COLO668 (cell line): ENCODE results near the gene TRNP1.

Experiments used
- DNase-seq: peaks from one replicate; lab custom pipeline; 2025; ENCODE audit not compliant: unreplicated experiment; lab: John Stamatoyannopoulos, UW

TRNP1 gene

DNA sequence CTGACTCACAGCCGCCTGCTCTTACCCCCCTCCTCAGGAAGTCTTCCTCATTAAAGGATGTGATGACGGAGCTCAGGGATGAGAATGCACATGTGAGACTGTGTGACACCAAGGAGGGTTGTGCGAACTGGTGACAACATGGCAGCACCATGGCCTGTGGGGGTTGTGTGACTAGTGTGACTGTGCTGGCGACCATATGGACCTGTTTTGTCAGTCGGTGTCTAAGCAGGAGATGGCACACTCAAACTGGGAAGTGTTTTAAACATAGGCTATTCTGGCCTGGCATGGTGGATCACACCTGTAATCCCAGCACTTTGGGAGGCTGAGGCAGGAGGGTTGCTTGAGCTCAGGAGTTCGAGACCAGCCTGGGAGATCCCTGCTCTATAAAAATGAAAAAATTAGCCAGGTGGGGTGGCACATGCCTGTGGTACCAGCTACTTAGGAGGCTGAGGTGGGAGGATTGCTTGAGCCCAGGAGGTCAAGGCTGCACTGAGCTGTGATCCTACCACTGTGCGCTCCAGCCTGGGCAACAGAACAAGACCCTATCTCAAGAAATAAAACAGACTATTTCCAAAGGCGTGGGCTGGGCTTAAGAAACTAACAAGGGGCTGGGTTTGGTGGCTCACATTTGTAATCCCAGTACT lies 7.4 kb downstream of the TRNP1 start:
- no peak for DNase-seq

DNA sequence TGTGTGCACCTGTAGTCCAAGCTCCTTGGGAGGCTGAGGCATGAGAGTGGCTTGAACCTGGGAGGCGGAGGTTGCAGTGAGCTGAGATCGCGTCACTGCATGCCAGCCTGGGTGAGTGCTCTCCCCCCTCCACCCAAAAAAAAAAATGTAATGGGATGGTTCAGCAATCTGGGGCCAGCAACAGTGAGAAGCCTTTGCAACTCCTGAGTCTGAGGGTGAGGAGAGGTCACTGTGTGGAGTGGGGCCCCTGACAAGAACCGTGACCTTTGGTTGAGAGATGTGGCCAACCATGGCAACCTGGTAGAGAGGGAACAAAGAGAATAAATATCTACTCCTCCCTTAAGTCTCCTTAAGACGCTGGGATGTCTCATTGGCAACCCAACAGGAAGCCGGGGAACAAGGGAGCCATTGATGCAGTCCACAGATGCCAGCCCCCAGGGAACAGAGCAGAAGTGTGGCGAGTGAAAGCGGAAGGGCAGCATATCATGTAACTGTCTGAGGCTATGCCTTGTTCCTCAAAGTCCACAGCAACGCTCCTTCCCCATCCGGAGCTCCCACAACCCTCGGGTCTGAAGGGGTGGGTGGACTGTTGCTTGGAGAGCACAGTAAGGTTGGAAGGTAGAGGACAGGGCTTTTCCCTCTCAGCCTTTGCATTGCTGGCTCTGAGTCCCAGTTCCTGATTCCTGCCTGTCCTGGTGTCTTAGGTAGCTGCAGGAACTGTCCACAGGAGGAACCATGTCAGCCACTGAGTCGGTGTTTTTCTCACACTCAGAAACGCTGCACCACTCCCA lies 8.3 kb downstream of the TRNP1 start:
- no peak for DNase-seq

DNA sequence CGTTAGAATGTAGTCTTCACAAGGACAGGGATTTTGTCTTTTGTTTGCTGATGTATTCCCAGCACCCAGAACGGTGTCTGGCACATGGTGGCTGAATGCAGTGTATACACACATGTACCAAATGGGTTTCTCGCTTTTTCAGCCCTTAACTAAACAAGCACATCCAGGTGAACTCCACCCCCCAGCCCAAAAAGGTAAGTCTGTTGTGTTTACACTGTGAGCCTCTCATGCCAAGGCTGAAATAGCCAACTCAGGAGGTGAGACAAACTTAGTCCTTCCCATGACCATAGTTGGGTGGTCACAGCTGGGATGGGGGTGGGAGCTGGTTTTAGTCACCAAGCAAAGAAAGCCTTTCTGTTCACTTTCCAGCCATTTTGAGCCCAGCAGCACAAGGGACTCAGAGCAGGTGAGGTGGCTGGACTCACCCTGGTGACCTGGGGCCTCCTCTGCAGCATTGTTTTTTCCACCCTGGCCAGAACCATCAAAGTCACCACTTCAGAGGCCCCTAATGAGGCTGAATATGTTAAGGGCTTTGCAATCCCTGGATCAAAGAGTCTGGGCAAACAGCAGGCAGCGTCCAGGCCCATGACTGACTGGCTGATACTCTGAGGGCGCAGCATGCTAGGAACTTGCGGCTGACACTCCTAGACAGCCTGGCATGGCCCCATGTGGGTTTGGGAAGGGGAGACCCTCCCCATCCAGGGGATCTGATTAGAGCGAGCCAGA lies 10.4 kb downstream of the TRNP1 start:
- DNase-seq, result no peak

DNA sequence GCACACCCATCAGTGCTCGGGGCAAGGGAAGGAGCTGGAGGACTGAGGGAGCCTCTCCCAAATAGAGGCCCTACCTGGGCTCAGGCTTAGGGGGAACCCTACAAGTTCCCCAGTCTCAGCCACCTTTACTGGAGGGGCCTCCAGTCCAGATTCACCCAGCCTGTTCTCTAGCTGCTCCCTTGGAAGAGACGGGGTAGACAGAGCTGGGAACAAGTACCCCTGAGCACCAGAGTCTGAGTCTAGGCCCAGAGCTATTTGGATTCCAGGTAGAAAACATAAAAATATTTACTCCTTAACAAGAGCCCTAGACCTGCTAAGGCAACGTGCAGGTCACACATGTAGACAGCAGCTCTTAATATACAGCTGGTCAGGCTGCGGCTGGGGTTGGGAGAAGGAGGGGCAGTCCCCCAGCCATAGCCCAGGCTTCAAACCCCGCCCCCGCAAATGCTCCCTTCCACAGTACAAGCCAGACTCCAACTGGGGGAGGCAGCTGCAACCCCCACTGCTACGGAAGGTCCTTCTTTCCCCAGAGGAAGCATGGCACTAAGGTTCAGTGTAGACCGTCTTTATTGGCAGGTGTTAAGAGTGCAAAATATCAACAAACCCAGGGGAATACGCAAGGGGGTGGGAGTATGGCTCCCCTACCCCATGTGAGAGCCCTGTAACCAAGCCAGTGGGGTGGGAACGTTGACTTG lies 11.1 kb downstream of the TRNP1 start:
- DNase-seq, result no peak

DNA sequence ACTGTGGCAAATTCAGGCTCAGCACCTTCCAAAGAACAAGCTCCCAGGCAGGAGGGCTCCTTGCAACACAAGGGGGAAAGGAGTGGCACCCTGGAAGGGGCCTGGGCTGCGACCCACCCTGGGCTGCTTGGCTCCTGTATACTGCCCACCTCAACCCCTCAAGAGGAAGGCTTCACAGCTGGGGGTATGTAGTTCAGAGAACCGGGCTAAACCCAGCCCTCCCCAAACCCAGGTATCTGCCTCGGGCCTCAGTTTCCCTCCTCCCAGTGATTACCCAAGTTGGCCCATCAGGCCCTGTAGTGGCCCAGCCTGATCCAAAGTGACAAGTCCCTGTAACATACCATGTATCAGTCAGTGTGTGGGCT lies 11.7 kb downstream of the TRNP1 start:
- no peak for DNase-seq

DNA sequence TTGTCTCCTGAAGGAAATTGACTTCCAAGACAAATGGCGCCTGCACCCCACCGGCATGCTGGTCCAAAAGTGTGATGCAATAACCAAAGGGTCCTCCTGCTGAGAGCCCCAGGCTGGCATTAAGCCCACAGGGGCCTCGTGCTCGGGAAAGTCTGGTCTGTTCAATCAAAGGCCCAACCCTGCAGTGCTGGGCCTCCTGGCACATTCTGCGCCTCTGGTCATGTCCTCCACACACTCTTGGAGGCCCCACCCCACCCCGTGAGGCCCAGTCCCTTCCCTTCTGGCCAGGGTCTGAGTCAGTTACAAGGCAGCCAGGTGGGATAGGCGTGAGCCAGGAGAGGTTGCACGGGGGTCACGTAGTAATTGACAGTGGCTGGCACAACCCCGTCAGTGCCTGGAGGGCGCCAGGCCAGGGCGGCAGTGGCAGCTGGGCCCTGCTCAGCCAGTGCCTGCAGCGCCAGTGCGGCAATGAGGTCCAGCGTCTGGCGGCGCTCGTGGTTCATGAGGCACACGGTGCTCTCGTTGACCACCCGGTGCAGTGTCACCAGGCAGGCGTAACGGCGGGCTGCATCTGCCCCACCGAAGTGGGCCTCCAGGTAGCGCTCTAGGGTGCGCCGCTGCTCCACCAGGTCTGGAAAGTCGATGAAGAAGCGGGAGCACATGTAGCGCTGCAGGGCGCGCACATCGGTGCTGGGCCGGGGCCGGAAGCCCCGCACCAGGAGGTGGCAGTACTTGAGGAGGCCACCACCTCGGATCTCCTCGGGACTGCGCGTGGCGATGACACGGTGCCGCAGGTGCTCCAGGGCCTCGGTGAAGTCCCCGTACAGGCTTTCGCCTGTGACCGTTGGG lies 12.4 kb downstream of the TRNP1 start:
- no peak for DNase-seq

DNA sequence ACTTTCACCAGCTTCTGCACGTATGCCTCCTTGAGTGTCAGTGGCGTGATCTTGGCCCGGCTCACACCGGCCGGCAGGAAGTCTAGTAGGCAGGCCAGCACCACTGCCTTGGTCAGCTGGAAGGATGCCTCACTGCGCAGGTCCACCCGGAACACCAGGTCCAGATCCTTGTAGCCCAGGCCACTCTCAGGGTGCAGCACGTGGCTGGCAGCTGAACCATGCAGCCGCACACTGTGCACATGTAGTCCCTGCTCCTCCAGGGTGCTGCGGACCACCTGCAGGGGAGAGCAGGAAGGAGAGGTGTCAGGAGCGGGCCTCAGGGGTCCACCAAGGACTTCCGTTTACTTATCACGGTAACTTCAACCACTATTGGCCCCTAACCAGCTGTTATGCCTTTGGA lies 13.2 kb downstream of the TRNP1 start:
- DNase-seq, result no peak

DNA sequence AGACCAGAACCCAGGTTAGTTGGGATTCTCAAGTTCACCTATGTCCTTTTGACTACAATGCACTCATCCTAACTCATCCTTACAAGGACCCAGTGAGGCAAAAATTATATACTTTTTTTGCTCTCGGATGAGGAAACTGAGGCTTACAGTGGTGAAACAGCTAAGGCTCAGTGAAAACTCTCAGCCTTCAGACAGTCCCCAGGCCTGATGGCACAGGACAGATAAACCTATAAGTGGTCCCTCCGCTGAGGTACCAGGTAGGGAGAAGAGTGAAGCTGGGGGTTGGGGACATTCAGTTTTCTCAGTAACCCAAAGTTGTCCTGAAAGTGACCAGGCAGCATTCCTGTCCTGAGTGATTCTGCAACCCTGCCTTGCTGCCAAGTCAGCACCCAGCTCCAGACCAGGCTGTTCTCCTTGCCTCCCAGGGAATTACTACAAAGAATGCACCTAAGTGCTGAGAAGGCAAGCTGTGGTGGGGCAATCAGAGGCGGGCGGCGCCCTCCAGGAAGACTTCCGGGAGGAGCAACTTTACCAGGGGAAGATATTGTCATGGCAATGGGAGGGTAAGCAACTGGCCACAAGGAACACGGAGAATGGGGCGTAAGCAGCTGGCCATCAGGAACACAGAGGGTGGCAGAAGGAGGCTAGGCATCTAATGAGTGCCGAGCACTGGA lies 14.6 kb downstream of the TRNP1 start:
- DNase-seq, result no peak

DNA sequence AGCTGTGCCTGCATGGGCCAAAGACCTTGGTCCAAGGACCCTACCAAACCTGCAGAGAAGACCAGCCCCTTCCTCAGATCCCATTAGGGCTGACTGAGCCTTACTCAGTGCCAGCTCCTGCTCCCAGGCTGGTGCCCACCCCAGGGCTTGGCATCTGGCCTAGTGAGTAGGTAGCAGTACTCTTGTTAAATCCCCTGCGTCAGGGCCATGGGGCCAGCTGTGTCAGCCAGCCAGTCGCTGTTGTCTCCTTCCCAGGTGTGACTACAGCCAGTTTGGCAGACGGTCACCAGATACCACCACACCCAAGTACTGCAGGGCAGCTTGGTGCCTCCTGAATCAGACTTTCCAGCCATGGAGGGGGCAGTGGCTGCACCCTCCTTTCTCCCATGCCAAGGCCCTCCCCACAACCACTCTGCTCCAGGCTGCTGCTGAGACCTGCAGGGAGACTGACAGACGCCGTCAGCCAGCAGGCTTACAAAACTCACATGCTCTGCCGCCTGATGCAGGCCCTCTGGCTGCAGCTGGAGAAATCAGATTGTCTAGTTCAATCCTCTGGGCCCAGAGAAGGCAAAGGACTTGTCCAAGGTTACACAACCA lies 16.2 kb downstream of the TRNP1 start:
- DNase-seq, result peak; percentile 41

DNA sequence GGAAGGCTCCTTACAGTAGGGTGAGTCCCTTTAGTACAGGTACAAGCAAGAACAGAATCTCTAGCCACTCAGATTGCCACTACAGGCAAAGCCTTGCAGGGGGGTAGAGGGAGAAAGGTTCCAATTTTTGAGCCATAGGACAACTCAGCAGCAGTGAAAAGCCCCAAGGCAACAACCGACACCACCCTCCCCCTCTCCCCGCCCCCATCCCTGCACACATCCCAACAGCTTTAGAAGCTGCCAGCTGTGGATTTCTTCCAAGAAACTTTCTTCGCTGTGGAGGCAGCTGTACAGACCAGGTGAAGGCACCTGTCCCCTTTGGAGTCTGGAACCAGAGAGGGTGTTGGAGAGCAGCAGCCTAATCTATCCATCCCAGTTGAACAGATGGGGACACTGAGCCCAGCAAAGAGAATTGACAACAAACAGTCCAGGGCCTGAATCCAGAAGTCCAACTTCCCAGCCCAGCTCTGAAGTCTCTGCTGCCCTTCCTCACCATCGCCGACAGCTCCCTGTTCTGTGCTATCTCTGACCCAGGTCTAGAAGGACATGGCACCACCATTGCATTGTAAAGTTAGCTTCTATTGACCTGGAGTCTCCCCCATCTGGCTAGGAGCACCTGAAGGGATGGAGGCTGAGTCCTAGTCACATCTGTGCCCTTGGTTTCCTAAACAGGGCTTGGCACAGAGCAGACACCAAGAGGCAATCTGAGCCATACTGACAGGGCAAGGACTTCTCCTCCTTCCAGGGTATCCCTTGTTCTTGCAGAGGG lies 16.9 kb downstream of the TRNP1 start:
- DNase-seq, result no peak

DNA sequence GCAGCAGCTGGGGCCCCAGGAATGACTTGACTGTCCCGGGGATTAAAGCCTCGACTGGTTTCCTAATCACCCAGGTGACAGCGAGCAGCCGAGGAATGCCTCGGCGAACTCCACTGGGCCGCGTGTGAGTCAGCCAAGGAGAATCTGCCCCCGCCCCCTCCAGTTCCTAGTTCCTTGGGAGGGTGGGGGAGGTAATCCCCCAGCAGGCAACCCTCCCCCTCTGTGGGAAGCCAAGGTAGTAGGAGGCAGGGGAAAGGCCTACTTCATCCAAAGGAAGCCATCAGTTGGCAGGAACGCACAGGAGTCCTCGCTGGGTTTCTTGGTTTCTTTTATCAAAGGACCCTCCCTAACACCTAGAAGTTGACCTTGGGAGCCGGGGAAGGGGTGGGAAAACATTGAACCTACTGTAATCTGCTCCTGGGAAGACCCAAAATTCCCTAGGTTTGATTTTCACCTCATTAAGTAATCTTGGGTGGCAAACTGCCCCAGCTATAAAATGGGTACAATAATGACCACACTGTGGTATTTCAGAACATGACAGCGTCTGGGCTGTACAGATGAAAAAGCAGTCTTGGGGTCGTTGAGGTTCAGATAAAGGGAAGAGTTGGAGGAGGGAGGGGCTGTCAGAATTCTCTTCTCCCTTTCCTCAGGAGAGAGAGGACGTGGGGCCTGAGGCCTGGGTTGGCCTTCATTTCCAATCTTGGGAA lies 17.7 kb downstream of the TRNP1 start:
- DNase-seq, result no peak

DNA sequence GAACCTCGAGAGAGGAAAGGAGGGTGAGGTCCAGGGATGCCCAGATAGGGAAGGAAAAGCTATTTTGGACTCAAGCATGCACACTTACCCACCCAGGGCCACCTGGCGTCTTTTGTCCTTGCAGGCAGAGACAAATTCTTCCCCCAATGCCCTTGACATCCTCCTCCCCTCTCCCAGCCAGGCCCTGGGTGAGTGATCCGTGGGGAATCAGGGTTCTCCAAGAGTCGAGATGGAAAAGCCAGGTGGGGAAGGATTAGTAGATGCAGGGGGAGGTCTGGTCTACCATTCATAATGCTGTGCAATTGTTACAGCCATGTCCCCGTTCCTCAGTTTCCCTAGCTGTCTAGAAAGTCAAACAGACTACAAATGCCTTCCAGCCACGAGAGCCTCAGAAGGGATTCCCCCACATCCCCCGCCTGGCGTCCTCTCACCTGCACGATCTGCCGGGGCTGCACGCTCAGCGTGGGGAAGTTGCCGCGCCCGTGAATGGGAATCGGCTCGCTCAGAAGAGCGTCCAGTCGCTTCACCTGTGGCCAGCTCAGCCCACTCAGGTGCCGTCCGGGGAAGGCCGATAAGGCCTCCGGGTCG lies 18.6 kb downstream of the TRNP1 start:
- peak; percentile 58 for DNase-seq

DNA sequence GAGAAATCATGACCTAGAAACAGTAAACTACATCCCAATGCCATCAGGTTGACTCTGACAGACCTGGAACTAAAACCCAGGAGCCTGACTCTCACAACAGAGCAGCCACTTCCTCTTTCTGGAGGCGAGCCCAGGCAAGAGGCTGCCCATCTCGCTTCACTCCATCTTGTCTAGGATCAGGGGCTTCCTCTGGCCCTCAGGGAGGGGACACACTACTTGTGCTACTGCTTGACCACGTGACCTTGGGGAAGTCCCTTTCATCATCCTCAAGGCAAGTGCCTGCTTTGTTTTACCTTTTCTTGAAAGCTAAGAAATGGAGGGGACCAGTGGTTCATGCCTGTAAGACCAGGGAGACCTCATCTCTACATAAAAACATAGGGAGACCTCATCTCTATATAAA lies 21.8 kb downstream of the TRNP1 start:
- DNase-seq, result no peak

DNA sequence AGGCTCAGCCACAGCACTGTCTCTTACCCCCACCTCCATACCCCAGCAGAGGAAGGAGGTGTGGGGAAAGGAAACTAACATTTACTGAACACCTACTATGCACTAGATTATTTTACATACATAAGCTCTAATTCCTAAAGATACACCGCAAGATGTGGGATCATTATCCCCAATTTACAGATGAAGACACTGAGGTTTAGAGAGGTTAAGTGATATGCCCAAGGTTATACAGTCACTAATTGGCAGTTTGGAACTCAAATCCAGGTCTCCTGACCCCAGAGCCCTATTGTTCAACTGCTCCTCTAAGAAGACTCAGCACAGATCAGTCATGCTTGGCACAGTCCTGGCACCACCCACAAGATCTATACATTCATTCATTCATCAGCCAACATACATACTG lies 22.9 kb downstream of the TRNP1 start:
- no peak for DNase-seq

DNA sequence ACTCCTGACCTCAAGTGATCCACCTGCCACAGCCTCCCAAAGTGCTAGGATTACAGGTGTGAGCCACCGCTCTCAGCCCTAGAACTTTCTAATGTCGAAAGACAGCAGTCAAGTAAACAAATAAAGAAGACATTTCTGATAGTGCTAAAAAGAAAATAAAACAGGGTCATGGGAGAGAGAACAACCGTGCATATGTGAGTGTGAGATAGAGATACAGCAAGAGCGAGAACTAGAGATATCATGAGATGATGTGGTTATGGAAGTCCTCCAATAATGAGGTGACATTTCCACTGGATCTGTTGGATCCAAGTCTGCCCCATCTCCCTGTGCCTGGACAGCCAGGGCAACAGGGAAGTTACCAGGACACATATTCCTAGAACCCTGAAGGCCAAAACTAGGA lies 23.7 kb downstream of the TRNP1 start:
- no peak for DNase-seq

DNA sequence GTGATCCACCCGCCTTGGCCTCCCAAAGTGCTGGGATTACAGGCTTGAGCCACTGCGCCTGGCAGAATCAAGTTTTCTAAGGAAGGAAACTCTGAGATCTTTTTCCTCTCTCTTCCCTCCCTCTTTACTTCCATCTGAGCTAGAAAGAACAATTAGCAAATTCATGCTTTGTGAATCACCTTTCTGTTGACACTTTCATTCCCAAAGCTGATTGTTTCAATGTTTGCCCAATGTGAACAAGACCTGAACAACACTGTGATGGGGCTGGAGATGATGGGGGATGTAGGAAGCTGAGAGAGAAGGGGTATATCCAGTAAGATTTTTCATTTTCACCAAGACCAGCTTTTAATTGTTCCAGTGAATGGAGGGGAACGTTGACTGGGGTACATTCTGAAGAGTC lies 24.8 kb downstream of the TRNP1 start:
- DNase-seq, result no peak

DNA sequence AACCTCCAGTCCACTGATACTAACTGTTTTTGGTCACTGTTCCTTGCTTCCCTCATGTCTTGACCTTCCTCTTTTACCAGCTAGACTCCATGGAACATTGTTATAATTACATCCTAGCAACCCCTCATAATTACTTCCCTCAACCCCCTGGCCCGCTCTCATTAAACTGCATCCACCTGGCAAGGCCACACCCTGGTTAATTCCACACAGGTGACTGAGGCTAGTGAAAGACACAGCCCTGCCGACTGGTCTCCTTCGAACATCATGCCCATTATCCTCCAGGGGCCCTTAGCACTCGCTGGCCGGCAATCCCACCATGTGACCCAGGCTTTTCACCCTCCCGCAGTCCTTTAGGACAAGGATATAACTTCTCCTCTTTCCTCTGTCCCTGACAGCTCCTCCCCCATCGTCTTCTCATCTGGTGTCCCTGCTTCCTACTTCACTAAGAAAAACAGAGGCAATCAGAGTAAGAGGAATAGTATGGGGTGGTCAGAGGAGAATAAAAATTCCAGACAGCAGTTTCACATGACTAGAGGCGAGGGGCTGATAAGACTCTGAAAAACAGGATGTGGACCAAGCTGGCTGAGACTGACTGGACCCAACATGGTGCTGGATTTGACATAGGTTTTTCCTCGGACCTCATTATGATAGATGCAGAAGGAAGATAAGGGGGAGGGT lies 28.0 kb downstream of the TRNP1 start:
- DNase-seq, result peak; percentile 54
